ENCODE results near the gene B4GALT6.
"Not testable (repeated sequence)": the region's sequence is repeated elsewhere in the genome, so short reads cannot be mapped to it uniquely, and the experiment has no call there.

The B4GALT6 gene, protein sequence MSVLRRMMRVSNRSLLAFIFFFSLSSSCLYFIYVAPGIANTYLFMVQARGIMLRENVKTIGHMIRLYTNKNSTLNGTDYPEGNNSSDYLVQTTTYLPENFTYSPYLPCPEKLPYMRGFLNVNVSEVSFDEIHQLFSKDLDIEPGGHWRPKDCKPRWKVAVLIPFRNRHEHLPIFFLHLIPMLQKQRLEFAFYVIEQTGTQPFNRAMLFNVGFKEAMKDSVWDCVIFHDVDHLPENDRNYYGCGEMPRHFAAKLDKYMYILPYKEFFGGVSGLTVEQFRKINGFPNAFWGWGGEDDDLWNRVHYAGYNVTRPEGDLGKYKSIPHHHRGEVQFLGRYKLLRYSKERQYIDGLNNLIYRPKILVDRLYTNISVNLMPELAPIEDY

DNA sequence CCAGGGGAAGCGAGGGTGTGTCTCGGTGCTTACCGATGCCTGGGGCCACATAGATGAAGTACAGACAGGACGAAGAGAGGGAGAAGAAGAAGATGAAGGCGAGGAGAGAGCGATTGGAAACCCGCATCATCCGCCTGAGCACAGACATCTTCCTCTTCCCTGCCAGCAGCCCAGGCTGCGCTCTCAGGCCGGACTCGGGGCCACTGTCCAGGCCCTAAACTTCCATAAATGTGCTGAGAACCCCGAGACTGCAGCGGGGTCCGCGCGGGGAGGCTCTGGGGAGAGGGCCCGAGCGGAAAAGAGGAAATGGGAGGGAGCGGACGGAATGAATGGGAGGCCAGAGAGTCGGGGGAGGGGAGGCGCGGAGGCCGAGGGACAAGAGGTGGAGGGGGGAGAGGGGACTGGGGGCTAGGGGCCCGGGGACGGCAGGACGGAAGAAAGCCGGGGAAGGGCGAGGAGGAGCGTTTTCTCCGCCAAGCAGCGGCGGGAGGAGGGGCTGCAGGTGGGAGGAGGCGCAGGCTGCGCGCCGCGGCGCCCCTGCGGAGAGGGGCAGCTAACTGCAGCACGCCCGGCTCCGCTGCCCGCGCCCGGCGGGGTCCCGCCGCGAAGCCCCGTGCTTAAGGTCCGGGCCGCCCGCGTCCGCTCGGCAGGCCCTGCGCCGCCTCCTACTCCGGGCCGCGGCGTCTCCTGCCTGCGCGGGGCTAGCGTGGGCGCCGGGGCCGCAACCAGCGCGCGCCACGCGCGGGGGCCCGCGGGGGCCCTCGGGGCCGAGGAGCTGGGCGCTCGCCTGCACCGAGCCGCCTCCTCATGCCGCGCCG, at the start of gene B4GALT6:
Gene B4GALT6, minus strand, starts transcription at position 303 of the 818 bp plus-strand sequence. Its CDS starts 155 bp downstream, at position 148.
- peak; percentile 72 for DNase-seq (ENCODE audit: low spot score)

- DNase-seq (ENCODE audit: low spot score) = no peak
These were observed 47.2 kb upstream of the B4GALT6 start for GRCh38 chr18:31731628-31732027.

GRCh38 chr18:31729196-31729595, 44.8 kb upstream of the B4GALT6 start:
- DNase-seq (ENCODE audit: low spot score) = not testable (repeated sequence)

DNA sequence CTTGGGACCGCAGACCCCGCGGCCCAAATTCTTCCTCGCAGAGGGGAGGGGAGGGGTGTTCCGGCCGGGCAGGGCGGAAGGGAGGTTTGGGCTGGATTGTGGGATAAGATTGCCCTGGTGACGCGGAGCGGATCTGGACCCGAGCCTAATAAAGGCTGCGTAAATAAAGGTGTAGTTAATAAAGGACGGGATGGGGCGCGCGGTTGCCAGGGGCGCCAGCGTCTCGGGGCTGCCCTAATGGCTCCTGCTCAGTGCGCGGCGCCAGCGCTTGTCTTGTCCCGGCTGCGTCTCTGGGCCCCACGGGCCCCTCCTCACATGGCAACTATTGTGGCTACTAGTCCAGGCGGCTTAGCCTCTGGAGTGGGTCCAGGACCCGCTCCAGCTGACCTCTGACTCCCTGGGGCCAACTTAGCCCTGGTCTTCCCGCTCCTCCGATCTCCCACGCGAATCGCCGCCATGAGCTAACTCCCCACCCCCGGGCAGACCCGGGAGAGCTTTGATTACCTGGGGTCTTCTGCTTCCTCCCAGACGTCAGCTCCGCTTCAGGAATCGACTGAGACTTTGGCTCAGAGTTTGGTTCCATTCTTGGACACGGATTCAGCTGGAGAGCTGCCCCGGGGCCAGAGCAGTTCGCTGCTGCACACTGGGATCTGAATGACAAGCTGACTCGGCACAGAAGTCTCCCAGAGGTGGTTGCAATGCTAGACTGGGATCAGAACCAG, 39.8 kb upstream of the B4GALT6 start:
- no peak for DNase-seq (ENCODE audit: low spot score)

- no peak for DNase-seq (ENCODE audit: low spot score)
These were observed 39.2 kb upstream of the B4GALT6 start for GRCh38 chr18:31723639-31723989.

- peak; percentile 73 for DNase-seq (ENCODE audit: low spot score)
These were observed 38.1 kb upstream of the B4GALT6 start for GRCh38 chr18:31722369-31722957.

- DNase-seq (ENCODE audit: low spot score) = no peak
These were observed 37.2 kb upstream of the B4GALT6 start for GRCh38 chr18:31721601-31722000.

DNA sequence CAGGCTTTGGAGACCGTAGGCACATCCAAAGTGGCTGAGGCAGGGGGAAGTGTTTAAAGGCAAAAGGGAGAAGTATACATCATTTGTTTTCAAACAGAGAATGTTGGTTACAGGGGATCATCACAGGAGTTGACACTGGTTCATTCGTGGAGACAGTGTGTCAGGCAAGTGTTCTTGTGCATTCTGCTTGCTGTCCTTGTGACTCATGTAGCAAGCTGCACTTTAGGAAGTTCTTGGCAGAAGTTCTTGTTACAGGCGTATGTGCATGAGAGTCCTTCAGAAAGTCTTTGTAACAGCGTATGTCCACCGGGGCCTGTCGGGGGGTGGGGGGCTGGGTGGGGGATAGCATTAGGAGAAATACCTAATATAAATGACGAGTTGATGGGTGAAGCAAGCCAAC, 36.5 kb upstream of the B4GALT6 start:
- no peak for DNase-seq (ENCODE audit: low spot score)

DNA sequence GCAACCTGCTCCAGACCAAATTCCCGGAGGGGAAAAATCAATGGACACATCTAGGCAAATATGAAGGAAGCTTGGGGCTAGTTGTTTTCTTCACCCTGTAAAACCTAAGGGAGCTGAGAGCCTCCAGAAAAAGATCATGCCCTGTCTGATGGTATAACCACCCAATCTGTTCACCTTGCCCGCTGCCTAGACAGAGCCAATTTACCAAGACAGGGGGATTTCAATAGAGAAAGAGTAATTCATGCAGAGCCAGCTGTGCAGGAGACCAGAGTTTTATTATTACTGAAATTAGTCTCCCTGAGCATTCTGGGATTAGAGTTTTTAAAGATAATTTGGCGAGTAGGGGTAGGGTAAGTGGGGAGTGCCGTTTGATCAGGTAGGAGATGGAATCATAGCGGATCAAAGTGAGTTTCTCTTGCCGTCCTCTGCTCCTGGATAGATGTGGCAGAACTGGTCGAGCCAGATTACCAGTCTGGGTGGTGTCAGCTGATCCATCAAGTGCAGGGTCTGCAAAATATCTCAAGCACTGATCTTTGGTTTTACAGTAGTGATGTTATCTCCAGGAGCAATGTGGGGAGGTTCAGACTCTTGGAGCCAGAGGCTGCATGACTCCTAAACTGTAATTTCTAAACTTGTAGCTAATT, 35.1 kb upstream of the B4GALT6 start:
- no peak for DNase-seq (ENCODE audit: low spot score)

- no peak for DNase-seq (ENCODE audit: low spot score)
These were observed 34.0 kb upstream of the B4GALT6 start for GRCh38 chr18:31718386-31718785.

DNA sequence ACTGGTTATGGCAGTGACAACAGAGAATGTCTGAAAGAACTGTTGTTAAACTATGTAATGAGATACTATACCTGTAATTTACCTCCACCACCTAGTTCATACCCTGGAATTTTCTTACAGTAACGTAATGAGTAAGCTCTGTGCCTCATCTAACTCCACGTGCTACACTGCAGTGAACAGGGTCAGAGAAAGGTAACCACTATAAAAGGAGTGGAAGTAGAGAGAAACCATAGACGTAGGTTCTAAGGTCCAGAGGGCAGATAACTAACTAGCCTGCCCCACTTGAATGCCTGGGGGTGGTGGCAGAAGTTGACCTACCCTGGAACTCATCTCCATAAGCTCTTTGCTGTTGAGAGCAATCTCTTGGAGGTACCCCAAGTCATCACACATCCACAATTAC, 32.0 kb upstream of the B4GALT6 start:
- DNase-seq (ENCODE audit: low spot score) = no peak

DNA sequence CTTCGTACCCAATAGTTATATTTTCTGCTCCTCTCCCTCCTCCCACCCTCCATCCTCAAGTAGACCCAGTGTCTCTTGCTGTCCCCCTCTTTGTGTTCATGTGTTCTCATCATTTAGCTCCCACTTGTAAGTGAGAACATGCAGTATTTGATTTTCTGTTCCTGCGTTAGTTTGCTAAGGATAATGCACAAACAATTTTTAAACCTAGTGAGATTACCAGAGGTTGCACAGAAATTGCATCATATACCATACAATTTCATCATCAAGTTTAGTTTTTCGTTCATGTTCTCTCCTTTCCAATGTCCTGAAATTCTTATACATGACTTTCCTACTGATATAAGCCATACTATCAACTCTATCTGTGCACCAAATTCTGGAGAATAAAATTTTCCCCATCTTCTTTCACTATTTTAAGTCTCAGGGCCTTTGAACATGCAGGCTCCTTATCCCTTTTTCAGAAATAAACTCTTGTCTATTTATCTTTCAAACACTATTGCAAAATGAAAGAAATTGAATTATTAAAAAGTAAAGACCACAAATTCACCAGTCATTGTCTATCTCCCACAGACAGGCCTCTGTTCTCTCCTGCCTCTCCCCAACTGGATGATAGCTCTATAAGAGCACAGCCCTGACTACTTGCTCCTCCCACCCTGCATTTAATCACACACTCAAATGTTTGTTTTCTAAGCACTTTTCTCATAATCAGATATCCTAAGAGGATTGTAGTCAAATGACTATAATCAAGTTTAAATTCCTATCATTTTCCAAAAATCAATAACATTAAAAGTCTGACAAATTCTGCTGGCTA, 27.2 kb upstream of the B4GALT6 start:
- DNase-seq (ENCODE audit: low spot score) = no peak

GRCh38 chr18:31710826-31711225, 26.4 kb upstream of the B4GALT6 start:
- DNase-seq (ENCODE audit: low spot score) = no peak

- DNase-seq (ENCODE audit: low spot score) = no peak
These were observed 23.4 kb upstream of the B4GALT6 start for GRCh38 chr18:31707815-31708214.

- no peak for DNase-seq (ENCODE audit: low spot score)
These were observed 18.1 kb upstream of the B4GALT6 start for GRCh38 chr18:31702449-31702848.

DNA sequence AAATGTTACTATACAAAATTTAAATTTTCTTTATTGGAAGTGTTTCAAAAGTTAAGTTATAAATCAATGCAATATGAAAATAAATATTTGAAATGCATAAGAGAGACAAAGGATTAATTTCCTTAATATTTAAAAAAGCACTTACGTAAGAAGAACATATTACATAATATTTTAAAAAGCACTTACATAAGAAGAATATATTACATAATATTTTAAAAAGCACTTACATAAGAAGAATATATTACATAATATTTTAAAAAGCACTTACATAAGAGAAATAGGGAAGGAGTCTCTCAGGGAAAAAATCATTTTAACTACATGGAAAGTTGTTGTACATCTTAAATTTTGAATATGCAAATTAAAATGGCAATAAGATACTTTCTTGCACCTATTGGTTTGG, 17.4 kb upstream of the B4GALT6 start:
- no peak for DNase-seq (ENCODE audit: low spot score)

DNA sequence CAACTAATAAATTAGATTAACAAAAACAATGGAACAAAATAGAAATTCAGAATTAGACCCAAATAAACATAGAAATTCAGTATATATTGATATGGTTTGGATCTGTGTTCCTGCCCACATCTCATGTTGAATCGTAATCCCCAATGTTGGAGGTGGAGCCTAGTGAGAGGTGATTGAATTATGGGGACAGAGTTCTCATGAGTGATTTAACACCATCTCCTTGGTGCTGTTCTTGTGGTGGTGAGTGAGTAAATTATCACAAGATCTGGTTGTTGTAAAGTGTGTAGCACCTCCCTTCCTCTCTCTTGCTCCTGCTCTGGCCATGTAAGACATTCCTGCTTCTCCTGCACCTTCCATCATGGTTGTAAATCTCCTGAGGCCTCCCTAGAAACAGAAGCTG, 16.6 kb upstream of the B4GALT6 start:
- DNase-seq (ENCODE audit: low spot score) = no peak

- DNase-seq (ENCODE audit: low spot score) = no peak
These were observed 13.2 kb upstream of the B4GALT6 start for GRCh38 chr18:31697351-31698298.

- no peak for DNase-seq (ENCODE audit: low spot score)
These were observed 11.6 kb upstream of the B4GALT6 start for GRCh38 chr18:31695989-31696388.

- no peak for DNase-seq (ENCODE audit: low spot score)
These were observed 9.9 kb upstream of the B4GALT6 start for GRCh38 chr18:31694297-31694696.

Data from left forelimb (tissue), 1 donor.